Neural cell (in vitro differentiated cells): Measurements from ENCODE around the gene ZNF385D. TPM values are rescaled to one million over a fixed set of nuclear protein-coding genes. Genes with fewer than 3 reads are reported as not detected.

Source experiments
- H2AFZ ChIP-seq: fragments of 200-600, 300-800 bp; sonication (generic), shearing (Covaris generic); 2 replicates; pipeline ENCODE4 v1.6.0; 2014; ENCODE audit warnings: low read depth, mild to moderate bottlenecking, antibody characterized with exemption, low read length, moderate library complexity
- H3F3A ChIP-seq: fragments of 200-600 bp; shearing (Covaris generic); 2 replicates; pipeline ENCODE4 v1.6.1; 2016; ENCODE audit warnings: mild to moderate bottlenecking, moderate library complexity, mixed read lengths, antibody characterized with exemption, low read length; ENCODE audit not compliant: insufficient read depth, poor library complexity, severe bottlenecking
- H3K27ac ChIP-seq: fragments of 200-600, 300-800 bp; sonication (generic), shearing (Covaris generic); 2 replicates; pipeline ENCODE4 v1.5.1; 2014; ENCODE audit warnings: mild to moderate bottlenecking, low read length, moderate library complexity
- H3K27me3 ChIP-seq: fragments of 300-800, 200-600 bp; sonication (generic), shearing (Covaris generic); 2 replicates; pipeline ENCODE4 v1.6.0; 2014; ENCODE audit warnings: mild to moderate bottlenecking, low read depth, low read length, moderate library complexity; ENCODE audit not compliant: insufficient read depth
- H3K36me3 ChIP-seq: fragments of 300-800, 200-600 bp; sonication (generic), shearing (Covaris generic); 2 replicates; pipeline ENCODE4 v1.5.1; 2014; ENCODE audit warnings: mild to moderate bottlenecking, antibody characterized with exemption, low read length, moderate library complexity; ENCODE audit not compliant: insufficient read depth
- H3K4me2 ChIP-seq: fragments of 300-800, 200-600 bp; sonication (generic), shearing (Covaris generic); 2 replicates; pipeline ENCODE4 v1.6.0; 2014; ENCODE audit warnings: mild to moderate bottlenecking, low read length
- H3K4me3 ChIP-seq: fragments of 300-800, 200-600 bp; sonication (generic), shearing (Covaris generic); 2 replicates; pipeline ENCODE4 v1.5.1; 2014; ENCODE audit warnings: mild to moderate bottlenecking, low read length, moderate library complexity
- H3K79me2 ChIP-seq: fragments of 200-600 bp; shearing (Covaris generic); replicated peaks from 2 replicates; pipeline ENCODE4 v1.6.0; 2014; ENCODE audit warnings: mild to moderate bottlenecking, low read length, moderate library complexity; ENCODE audit not compliant: insufficient read depth
- H3K9ac ChIP-seq: fragments of 300-800, 200-600 bp; sonication (generic), shearing (Covaris generic); 2 replicates; pipeline ENCODE4 v1.6.1; 2016; ENCODE audit warnings: mild to moderate bottlenecking, low read length, mixed read lengths
- H3K9me2 ChIP-seq: fragments of 200-600 bp; shearing (Covaris generic); 2 replicates; pipeline ENCODE4 v1.6.1; 2016; ENCODE audit warnings: mild to moderate bottlenecking, low read length, mixed read lengths; ENCODE audit not compliant: insufficient read depth
- H3K9me3 ChIP-seq: fragments of 200-600, 300-800 bp; sonication (generic), shearing (Covaris generic); 2 replicates; pipeline ENCODE4 v1.6.1; 2016; ENCODE audit warnings: mild to moderate bottlenecking, mixed run types, low read length, moderate library complexity, mixed read lengths
- H4K20me1 ChIP-seq: fragments of 200-600 bp; shearing (Covaris generic); 2 replicates; pipeline ENCODE4 v1.6.1; 2016; ENCODE audit warnings: mild to moderate bottlenecking, mixed run types; ENCODE audit not compliant: insufficient read depth
- EP300 ChIP-seq: fragments of 450-650 bp; conservative IDR thresholded peaks from 2 replicates; pipeline ENCODE4 v1.6.1; 2014; ENCODE audit warnings: antibody characterized with exemption, mild to moderate bottlenecking, moderate library complexity; ENCODE audit not compliant: poor library complexity, severe bottlenecking
- EZH2 ChIP-seq: fragments of 200-600, 300-800 bp; shearing (Covaris generic), sonication (generic); IDR thresholded peaks from 2 replicates; pipeline ENCODE4 v1.6.1; 2014; ENCODE audit warnings: antibody characterized with exemption, low read length, borderline replicate concordance, mild to moderate bottlenecking; ENCODE audit not compliant: insufficient read depth, poor library complexity, severe bottlenecking
- MXI1 ChIP-seq: fragments of 450-650 bp; conservative IDR thresholded peaks from 2 replicates; pipeline ENCODE4 v1.6.1; 2014; ENCODE audit warnings: antibody characterized with exemption, mild to moderate bottlenecking; ENCODE audit not compliant: poor library complexity, severe bottlenecking
- POLR2AphosphoS5 ChIP-seq: IDR thresholded peaks from 2 replicates; pipeline ENCODE4 v1.6.1; 2012
- RAD21 ChIP-seq: fragments of 450-650 bp; conservative IDR thresholded peaks from 2 replicates; pipeline ENCODE4 v1.6.1; 2014; ENCODE audit warnings: antibody characterized with exemption, mild to moderate bottlenecking, moderate library complexity
- SMC3 ChIP-seq: fragments of 450-650 bp; conservative IDR thresholded peaks from 2 replicates; pipeline ENCODE4 v1.6.1; 2014; ENCODE audit warnings: antibody characterized with exemption, mild to moderate bottlenecking, moderate library complexity; ENCODE audit not compliant: poor library complexity
- TAF1 ChIP-seq: IDR thresholded peaks from 2 replicates; pipeline ENCODE4 v1.6.1; 2012; ENCODE audit warnings: low read depth
- polyA plus RNA-seq: library from polyadenylated mRNA; depleted of rRNA; stranded (reverse); fragments of >200 nt; gene quantifications from 2 replicates; pipeline ENCODE4 v1.2.3, GENCODE V29; 2014
- TF ChIP-seq, protein P1 (sequence below): IDR thresholded peaks from 2 replicates; pipeline ENCODE4 v1.6.1; 2012; ENCODE audit warnings: borderline replicate concordance
- TF ChIP-seq, protein P2 (sequence below): fragments of 450-650 bp; IDR thresholded peaks from 2 replicates; pipeline ENCODE4 v1.5.1; 2014; ENCODE audit warnings: antibody characterized with exemption, mild to moderate bottlenecking, moderate library complexity; ENCODE audit not compliant: poor library complexity, severe bottlenecking

The ZNF385D gene
- polyA plus RNA-seq, 1 donor from 2014 or later: 3.4 TPM

DNA sequence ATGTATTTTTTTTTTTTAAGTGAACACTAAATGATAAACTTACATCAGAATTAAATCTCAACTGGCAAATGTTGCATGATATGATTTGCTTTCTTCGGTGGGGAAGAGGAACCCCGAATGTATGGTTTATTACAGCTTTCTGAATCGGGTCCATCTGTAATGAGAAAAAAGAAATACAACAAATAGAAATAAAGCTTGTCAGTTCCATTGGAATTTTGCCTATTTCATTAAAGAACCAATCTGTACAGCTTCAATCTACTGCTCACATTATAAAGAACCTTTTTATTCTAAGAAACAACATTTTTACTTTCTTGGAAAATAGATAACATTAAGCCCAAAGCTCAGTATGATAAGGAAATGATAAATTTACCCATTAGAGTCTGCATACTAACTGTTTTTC lies 186.5 kb downstream of the ZNF385D start:
- no peak overlapping the region for H3K27ac ChIP-seq
- no peak overlapping the region for H3K4me3 ChIP-seq
- no peaks in the 10 kb centered on the region for H3K27me3 ChIP-seq
- H3K9me2 ChIP-seq: no peaks in the 10 kb centered on the region
- no peaks in the 10 kb centered on the region for H3F3A ChIP-seq
- no peaks in the 10 kb centered on the region for H4K20me1 ChIP-seq
- no peak overlapping the region for H3K9ac ChIP-seq
- H2AFZ ChIP-seq: no peak overlapping the region
- no peaks in the 10 kb centered on the region for H3K79me2 ChIP-seq
- no peaks in the 10 kb centered on the region for H3K9me3 ChIP-seq
- no peak overlapping the region for H3K4me2 ChIP-seq
- TF ChIP-seq, protein P1, sequence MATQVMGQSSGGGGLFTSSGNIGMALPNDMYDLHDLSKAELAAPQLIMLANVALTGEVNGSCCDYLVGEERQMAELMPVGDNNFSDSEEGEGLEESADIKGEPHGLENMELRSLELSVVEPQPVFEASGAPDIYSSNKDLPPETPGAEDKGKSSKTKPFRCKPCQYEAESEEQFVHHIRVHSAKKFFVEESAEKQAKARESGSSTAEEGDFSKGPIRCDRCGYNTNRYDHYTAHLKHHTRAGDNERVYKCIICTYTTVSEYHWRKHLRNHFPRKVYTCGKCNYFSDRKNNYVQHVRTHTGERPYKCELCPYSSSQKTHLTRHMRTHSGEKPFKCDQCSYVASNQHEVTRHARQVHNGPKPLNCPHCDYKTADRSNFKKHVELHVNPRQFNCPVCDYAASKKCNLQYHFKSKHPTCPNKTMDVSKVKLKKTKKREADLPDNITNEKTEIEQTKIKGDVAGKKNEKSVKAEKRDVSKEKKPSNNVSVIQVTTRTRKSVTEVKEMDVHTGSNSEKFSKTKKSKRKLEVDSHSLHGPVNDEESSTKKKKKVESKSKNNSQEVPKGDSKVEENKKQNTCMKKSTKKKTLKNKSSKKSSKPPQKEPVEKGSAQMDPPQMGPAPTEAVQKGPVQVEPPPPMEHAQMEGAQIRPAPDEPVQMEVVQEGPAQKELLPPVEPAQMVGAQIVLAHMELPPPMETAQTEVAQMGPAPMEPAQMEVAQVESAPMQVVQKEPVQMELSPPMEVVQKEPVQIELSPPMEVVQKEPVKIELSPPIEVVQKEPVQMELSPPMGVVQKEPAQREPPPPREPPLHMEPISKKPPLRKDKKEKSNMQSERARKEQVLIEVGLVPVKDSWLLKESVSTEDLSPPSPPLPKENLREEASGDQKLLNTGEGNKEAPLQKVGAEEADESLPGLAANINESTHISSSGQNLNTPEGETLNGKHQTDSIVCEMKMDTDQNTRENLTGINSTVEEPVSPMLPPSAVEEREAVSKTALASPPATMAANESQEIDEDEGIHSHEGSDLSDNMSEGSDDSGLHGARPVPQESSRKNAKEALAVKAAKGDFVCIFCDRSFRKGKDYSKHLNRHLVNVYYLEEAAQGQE: no peak
- TF ChIP-seq, protein P2, sequence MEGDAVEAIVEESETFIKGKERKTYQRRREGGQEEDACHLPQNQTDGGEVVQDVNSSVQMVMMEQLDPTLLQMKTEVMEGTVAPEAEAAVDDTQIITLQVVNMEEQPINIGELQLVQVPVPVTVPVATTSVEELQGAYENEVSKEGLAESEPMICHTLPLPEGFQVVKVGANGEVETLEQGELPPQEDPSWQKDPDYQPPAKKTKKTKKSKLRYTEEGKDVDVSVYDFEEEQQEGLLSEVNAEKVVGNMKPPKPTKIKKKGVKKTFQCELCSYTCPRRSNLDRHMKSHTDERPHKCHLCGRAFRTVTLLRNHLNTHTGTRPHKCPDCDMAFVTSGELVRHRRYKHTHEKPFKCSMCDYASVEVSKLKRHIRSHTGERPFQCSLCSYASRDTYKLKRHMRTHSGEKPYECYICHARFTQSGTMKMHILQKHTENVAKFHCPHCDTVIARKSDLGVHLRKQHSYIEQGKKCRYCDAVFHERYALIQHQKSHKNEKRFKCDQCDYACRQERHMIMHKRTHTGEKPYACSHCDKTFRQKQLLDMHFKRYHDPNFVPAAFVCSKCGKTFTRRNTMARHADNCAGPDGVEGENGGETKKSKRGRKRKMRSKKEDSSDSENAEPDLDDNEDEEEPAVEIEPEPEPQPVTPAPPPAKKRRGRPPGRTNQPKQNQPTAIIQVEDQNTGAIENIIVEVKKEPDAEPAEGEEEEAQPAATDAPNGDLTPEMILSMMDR: no peak
- TF ChIP-seq POLR2AphosphoS5 (no peak), MXI1 (no peak), RAD21 (no peak)
- no peaks in the 10 kb centered on the region for H3K36me3 ChIP-seq

DNA sequence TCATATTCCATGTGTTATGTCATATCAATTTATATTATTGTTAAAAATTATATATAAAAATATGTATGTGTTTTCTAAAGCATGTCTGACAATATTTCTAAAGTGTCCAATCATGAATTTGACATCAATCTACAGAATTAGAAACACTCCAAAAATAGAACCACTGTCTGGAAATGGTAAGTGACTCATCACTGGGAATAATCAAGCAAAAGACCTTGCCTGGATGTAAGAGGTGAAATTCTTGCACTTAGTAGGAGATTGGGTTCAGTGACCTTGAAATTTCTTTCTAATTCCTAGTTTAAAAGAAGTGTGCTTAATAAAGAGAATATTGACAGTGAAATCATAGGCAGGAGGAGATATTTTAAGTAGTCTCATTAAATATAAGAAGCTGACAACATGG lies 188.8 kb downstream of the ZNF385D start:
- no peak for TF ChIP-seq POLR2AphosphoS5
- TF ChIP-seq SMC3: no peak
- no peak for TF ChIP-seq RAD21
- no peak for TF ChIP-seq MXI1
- TF ChIP-seq, protein P1: no peak
- TF ChIP-seq, protein P2: no peak
- TF ChIP-seq TAF1: no peak
- TF ChIP-seq EP300: no peak
- no peak for TF ChIP-seq EZH2
- H3K4me3 ChIP-seq: no peak overlapping the region
- H3K4me2 ChIP-seq: no peak overlapping the region
- H4K20me1 ChIP-seq: no peaks in the 10 kb centered on the region
- H3K36me3 ChIP-seq: no peaks in the 10 kb centered on the region
- H3K27me3 ChIP-seq: no peaks in the 10 kb centered on the region
- H3K79me2 ChIP-seq: no peaks in the 10 kb centered on the region
- H3K9me2 ChIP-seq: no peaks in the 10 kb centered on the region
- no peaks in the 10 kb centered on the region for H3K9me3 ChIP-seq
- H2AFZ ChIP-seq: no peak overlapping the region
- H3K9ac ChIP-seq: no peak overlapping the region
- H3K27ac ChIP-seq: no peak overlapping the region
- no peaks in the 10 kb centered on the region for H3F3A ChIP-seq
